Aorta (tissue), 5 donors: Measurements from ENCODE around the gene RGS17. TPM values are rescaled to one million over a fixed set of nuclear protein-coding genes. Genes with fewer than 3 reads are reported as not detected.
"Not testable (repeated sequence)": the region's sequence is repeated elsewhere in the genome, so short reads cannot be mapped to it uniquely, and the experiment has no call there.

ENCODE experiments used
- ATAC-seq: fragments of 200-7000 bp; cut with Tn5 transposase; one replicate; pipeline ENCODE4 v1.9.1; 2022; ENCODE audit warnings: moderate library complexity; ENCODE audit not compliant: low FRiP score
- DNase-seq, 2 donors: peaks; one replicate each; pipeline ENCODE4 v3.0.0-alpha.2; 2020
- H3K27ac ChIP-seq, 2 donors: one replicate each; pipeline ENCODE4 v1.5.1; 2013; ENCODE audit warnings: low read length in 2 of 2, mild to moderate bottlenecking in 2 of 2, moderate library complexity in 2 of 2, control low read depth in 1 of 2, inconsistent platforms in 1 of 2, low read depth in 1 of 2
- H3K27me3 ChIP-seq, 2 donors: one replicate each; pipeline ENCODE4 v1.6.1; 2013; ENCODE audit warnings: control low read depth in 1 of 2, low read length in 1 of 2, mild to moderate bottlenecking in 1 of 2, moderate library complexity in 1 of 2; ENCODE audit not compliant: insufficient read depth in 2 of 2, control insufficient read depth in 1 of 2
- H3K36me3 ChIP-seq, 2 donors: one replicate each; pipeline ENCODE4 v1.6.1; 2013; ENCODE audit warnings: control low read depth in 1 of 2, low read length in 1 of 2, mild to moderate bottlenecking in 1 of 2; ENCODE audit not compliant: insufficient read depth in 2 of 2, control insufficient read depth in 1 of 2
- H3K4me1 ChIP-seq, 2 donors: one replicate each; pipeline ENCODE4 v1.6.1; 2013; ENCODE audit warnings: low read length in 2 of 2, control low read depth in 1 of 2, mild to moderate bottlenecking in 1 of 2, moderate library complexity in 1 of 2; ENCODE audit not compliant: insufficient read depth in 2 of 2, control insufficient read depth in 1 of 2
- H3K4me3 ChIP-seq, 2 donors: one replicate each; pipeline ENCODE4 v1.5.1; 2013; ENCODE audit warnings: low read length in 2 of 2, control low read depth in 1 of 2, mild to moderate bottlenecking in 1 of 2
- H3K9me3 ChIP-seq: one replicate; pipeline ENCODE4 v1.6.1; 2013; ENCODE audit warnings: mild to moderate bottlenecking, low read length; ENCODE audit not compliant: control insufficient read depth
- WGBS, 2 donors: extraction: QIAGEN DNeasy Blood & Tissue Kit; methylation state at CpG; one replicate each; pipeline ENCODE4 v1.1.7; 2013; 5-methylcytosine and 5-hydroxymethylcytosine counted together
- intact Hi-C, 2 donors: fragments of 100-400 bp; cut with DNase I; formaldehyde crosslinking; loops; one replicate each; pipeline versions ENCODE4 v1.14.2 to v1.15.0; 2022
- polyA plus RNA-seq, 2 donors: library from polyadenylated mRNA; stranded (reverse); fragments of 200-250 nt; gene quantifications; one replicate each; pipeline ENCODE4 v1.2.3, GENCODE V29; 2013
- total RNA-seq, 2 donors: library from RNA; stranded (reverse); fragmentation: NEBNext Ultra II Directional; extraction: Animal tissue kit (Norgen Biotek cat#: 25700); gene quantifications; one replicate each; pipeline ENCODE4 v1.2.1, GENCODE V29; 2021
- donor health status: healthy with polysubstance abuse.
- donor health status: Bipolar disorder and iron deficiency.
- donor health status: DM: no; HTN: no; CAD: no.
- donor health status: DM: no; HTN: no; CAD: no.
- donor health status: DM: yes; HTN: yes; CAD: no.

Gene RGS17
- total and polyA plus RNA-seq, 4 donors = 2.2 to 3.2 (median 2.5) TPM

- H3K4me1 ChIP-seq = peaks cover 0 to 4% of the 10 kb centered on the region in 2 donors
- DNase-seq = no peak
- H3K9me3 ChIP-seq = no peaks in the 10 kb centered on the region
- H3K27ac ChIP-seq = no peak overlapping the region
- intact Hi-C loops = no loop called here
- peaks cover 2 to 6% of the 10 kb centered on the region in 2 donors for H3K36me3 ChIP-seq
- no peak overlapping the region for H3K4me3 ChIP-seq
- ATAC-seq = no peak
- no peaks in the 10 kb centered on the region for H3K27me3 ChIP-seq
Observed at GRCh38 chr6:152993431-152993830, 137.7 kb downstream of the RGS17 start.

DNA sequence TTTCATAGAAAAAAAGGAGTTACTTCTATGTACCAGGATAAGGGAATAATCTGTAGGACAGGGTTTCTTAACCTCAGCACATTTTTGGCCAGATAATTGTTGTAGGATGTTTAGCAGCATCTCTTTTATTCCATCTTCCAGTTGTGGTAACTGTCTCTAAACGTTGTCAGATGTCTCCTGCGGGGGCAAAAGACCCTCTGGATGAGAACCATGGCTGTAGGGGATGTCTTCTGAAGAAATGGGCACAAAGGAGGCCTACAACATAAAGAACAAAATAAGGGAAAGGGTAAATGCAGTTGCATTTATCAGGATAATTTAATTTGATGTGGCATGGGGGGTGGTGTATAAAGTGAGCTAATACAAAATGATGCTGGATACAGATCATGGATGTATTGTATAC, 144.1 kb downstream of the RGS17 start:
- DNase-seq (no peak), ATAC-seq (no peak)
- WGBS, 2 donors = 86 to 98% methylated on average over 2 of the region's 2 CpGs
- Histone ChIP-seq H3K36me3 (no peaks in the 10 kb centered on the region), H3K27me3 (no peaks in the 10 kb centered on the region), H3K9me3 (no peaks in the 10 kb centered on the region), H3K4me3 (no peak overlapping the region), H3K27ac (no peak overlapping the region), H3K4me1 (no peaks in the 10 kb centered on the region)
- intact Hi-C loops = no loop called here

DNA sequence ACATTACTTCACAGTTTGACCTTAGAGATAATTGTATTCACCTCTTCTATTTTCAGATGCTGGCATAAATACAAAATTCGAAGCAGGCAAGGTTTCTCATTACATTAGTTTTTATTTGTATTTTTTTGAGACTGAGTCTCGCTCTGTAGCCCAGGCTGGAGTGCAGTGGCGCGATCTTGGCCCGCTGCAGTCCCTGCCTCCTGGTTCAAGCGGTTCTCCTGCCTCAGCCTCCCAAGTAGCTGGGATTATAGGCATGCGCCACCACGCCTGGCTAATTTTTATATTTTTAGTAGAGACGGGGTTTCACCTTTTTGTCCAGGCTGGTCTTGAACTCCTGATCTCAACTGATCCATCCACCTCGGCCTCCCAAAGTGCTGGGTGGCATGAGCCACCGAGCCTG, 145.8 kb downstream of the RGS17 start:
- intact Hi-C loops = loop anchor here in 1 of 2 donors (2.0 kb wide), 1 partner anchor 16 kb away; no protein-coding TSS in a partner anchor

DNA sequence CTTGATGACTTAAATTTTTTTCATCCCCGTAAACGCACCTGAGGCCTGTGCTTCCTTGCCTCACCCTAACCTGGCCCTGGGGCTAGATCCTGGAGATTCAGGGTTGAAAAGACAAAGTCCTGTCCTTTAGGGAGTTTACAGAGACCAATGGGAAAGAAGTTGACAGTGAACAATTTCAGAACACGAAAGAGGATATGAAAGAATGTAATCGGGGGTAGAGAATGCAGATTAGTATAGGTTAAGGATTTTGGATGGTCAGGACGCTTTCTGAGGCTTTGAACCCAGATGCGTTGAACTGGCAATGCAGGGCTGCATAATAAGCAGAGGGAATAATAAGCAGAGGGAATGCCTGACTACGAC, 146.6 kb downstream of the RGS17 start:
- Histone ChIP-seq H3K27ac (peak overlapping the region in 1 of 2 donors; percentile 66), H3K4me3 (peak overlapping the region in 1 of 2 donors; percentile 57), H3K4me1 (no peaks in the 10 kb centered on the region), H3K27me3 (no peaks in the 10 kb centered on the region), H3K9me3 (no peaks in the 10 kb centered on the region), H3K36me3 (no peaks in the 10 kb centered on the region)
- ATAC-seq (no peak), DNase-seq (no peak)
- intact Hi-C loops = loop anchor here in 1 of 2 donors (2.0 kb wide), 1 partner anchor 16 kb away; no protein-coding TSS in a partner anchor
- 3% methylated on average over 7 of the region's 7 CpGs for WGBS, 2 donors

More for the DNA sequence above, 145.8 kb downstream of the RGS17 start:
- not testable (repeated sequence) for H3K27ac ChIP-seq, H3K27me3 ChIP-seq, H3K9me3 ChIP-seq, DNase-seq, H3K4me3 ChIP-seq, H3K4me1 ChIP-seq, ATAC-seq, H3K36me3 ChIP-seq
- 88 to 91% methylated on average over 11 of the region's 11 CpGs for WGBS, 2 donors

DNA sequence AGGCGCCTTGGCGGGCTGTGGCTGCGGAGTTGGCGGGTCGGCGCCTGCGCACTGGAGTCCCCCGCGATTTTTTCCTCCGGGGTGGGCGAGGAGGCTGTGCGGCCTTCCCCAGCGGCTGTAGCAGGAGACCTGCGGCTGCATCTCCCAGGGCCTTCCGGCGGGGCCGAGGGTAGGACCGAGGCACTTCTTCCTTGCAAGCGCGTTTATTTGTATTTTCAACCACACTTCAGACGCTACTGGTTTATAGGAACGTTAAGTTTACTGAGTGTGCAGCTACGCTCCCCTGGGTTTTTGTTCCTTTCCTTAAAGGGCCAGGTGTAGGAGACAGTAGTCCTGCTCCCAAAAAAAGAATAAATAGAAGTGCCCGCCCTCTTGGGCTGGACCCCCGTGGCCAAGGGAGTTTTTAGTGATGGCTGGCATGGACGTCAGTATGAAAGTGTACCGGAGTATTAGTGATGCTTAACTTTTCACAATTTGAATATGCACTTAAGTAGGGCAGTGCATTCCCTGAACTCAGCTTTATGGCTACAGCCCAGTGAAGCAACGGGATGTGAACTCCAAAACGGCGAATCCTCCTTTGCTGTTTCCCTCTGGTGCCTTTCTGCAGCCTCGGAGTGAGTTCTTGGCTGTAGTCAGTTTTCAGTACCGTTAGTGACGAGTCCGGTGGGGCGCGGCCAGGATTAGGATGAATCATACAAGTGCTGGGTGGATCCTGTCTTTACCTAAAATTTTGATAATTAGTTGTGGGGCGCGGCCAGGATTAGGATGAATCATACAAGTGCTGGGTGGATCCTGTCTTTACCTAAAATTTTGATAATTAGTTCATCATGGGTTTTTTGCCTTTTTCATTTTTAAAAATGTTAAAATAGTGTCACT, 147.2 kb downstream of the RGS17 start:
- peak overlapping the region; percentile 7 to 90 for H3K27ac ChIP-seq
- intact Hi-C loops = loop anchor here in 1 of 2 donors (2.0 kb wide), 1 partner anchor 17 kb away; no protein-coding TSS in a partner anchor
- no peaks in the 10 kb centered on the region for H3K9me3 ChIP-seq
- H3K27me3 ChIP-seq = no peaks in the 10 kb centered on the region
- no peaks in the 10 kb centered on the region for H3K36me3 ChIP-seq
- ATAC-seq (peak; percentile 74), DNase-seq (peak; percentile 98 to 99)
- peak overlapping the region; percentile 72 to 87 for H3K4me3 ChIP-seq
- WGBS, 2 donors = 0% methylated on average over 38 of the region's 38 CpGs
- no peaks in the 10 kb centered on the region for H3K4me1 ChIP-seq

GRCh38 chr6:152982904-152983636, 148.0 kb downstream of the RGS17 start, which contains the start of gene FBXO5:
TSS of gene FBXO5 (minus strand) at chr6:152983041. CDS start at chr6:152982959, 82 bp downstream.
- ATAC-seq (peak; percentile 99), DNase-seq (peak; percentile 99)
- intact Hi-C loops = no loop called here
- Histone ChIP-seq H3K9me3 (no peaks in the 10 kb centered on the region), H3K4me3 (peak within 1 kb of the TSS; percentile 72 to 87), H3K27ac (peak within 1 kb of the TSS; percentile 7 to 90), H3K36me3 (no peaks in the 10 kb centered on the region), H3K4me1 (no peaks in the 10 kb centered on the region), H3K27me3 (no peaks in the 10 kb centered on the region)
- 0% methylated on average over 59 to 66 of the region's 66 CpGs for WGBS, 2 donors

DNA sequence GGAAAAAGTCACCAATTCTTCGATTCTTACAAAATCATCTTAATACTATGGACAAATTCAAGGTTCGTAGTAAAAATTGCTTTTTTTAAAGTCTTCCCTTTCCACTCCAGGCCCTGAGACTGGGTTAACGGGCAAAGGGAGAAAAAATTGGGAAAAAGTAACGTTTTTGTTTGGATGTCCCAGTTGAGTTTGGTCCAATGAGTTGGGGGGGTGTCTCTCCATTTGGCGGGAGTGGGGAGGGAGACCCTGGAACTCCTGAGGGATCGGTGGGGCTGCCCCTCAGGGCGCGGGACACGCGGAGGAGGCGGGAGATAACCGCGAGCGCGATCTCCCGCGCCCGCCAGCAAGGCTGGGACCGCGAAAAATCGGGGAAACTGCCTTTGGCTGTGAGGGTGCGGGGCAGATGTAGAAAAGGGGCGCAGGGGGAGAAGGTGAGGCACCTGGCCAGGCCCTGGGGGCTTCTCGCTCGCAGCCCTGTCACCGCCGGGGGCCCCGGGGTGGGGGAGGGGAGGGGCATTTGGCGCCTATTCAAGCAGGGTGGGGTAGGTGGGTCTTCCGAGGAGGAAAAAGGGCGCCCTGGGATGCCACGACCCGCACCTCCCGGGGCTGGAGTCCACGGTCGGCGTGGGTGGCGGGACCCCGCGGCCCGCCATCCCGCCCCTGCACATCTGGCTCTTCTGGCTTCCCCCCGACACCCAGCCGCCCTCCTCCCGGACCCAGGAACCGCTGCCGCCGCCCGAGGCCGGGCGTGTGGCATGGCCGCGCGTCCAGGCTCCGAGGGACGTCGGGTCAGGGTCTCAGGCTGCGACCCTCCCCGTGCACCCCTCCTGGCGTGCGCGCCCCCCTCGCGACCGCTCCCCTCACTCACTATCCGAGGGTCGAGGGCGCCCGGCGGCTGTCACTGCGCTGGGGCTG, 148.8 kb downstream of the RGS17 start:
- 1 to 2% methylated on average over 52 to 71 of the region's 71 CpGs for WGBS, 2 donors
- Histone ChIP-seq H3K27me3 (no peaks in the 10 kb centered on the region), H3K9me3 (no peaks in the 10 kb centered on the region), H3K4me1 (no peaks in the 10 kb centered on the region), H3K4me3 (peak overlapping the region; percentile 49 to 51), H3K36me3 (no peaks in the 10 kb centered on the region), H3K27ac (no peak overlapping the region)
- intact Hi-C loops = no loop called here
- ATAC-seq = no peak
- DNase-seq = peak in 1 of 2 donors; percentile 49

GRCh38 chr6:152981219-152981618, 149.9 kb downstream of the RGS17 start:
- DNase-seq = no peak
- no peak overlapping the region for H3K4me3 ChIP-seq
- H3K9me3 ChIP-seq = no peaks in the 10 kb centered on the region
- no peaks in the 10 kb centered on the region for H3K27me3 ChIP-seq
- ATAC-seq = no peak
- 33 to 46% methylated on average over 2 of the region's 2 CpGs for WGBS, 2 donors
- no peaks in the 10 kb centered on the region for H3K4me1 ChIP-seq
- intact Hi-C loops = no loop called here
- H3K36me3 ChIP-seq = no peaks in the 10 kb centered on the region
- H3K27ac ChIP-seq = no peak overlapping the region
